ENCODE results near the gene NPSR1. TPM values are rescaled to one million over a fixed set of nuclear protein-coding genes. Genes with fewer than 3 reads are reported as not detected.

Gene NPSR1, protein sequence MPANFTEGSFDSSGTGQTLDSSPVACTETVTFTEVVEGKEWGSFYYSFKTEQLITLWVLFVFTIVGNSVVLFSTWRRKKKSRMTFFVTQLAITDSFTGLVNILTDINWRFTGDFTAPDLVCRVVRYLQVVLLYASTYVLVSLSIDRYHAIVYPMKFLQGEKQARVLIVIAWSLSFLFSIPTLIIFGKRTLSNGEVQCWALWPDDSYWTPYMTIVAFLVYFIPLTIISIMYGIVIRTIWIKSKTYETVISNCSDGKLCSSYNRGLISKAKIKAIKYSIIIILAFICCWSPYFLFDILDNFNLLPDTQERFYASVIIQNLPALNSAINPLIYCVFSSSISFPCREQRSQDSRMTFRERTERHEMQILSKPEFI
- total RNA-seq, result not detected in 2 replicates

DNA sequence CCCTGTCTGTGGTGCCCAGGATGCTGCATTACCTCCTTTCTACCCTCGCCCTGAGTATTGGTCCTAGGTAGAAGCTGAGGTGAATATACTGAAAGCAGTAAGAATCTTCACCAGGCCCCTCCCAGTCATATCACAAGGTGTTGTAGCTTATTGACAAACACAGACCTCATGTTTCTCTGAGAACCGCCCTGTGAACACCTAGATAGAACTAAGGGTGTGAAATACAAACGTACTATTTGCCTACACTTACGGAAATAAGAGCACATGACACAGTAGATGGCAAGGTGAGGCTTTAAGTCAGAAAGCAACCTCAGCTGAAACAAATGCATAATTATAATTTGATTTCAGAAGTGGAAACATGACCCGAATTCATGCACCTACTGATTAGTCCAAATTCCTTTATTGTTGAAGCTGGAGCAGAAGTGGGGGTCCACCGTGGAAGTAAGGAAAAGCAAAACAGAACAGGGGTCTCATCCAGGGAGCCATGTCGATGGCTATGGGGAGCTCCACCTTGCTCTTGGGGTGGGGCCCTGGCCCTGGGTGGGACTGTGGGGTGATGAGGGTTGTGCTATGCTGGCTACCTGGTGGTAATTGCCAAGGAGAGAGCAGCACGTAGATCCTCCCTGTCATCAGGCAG is at the start of gene NPSR1:
TSS of gene NPSR1 (plus strand) at position 587 of the 637 bp plus-strand sequence. CDS start 195 bp downstream, outside the sequence.

All from cardiac atrium fibroblast (primary cell).